Measurements from ENCODE around the gene ATP5F1E.

The ATP5F1E gene

DNA sequence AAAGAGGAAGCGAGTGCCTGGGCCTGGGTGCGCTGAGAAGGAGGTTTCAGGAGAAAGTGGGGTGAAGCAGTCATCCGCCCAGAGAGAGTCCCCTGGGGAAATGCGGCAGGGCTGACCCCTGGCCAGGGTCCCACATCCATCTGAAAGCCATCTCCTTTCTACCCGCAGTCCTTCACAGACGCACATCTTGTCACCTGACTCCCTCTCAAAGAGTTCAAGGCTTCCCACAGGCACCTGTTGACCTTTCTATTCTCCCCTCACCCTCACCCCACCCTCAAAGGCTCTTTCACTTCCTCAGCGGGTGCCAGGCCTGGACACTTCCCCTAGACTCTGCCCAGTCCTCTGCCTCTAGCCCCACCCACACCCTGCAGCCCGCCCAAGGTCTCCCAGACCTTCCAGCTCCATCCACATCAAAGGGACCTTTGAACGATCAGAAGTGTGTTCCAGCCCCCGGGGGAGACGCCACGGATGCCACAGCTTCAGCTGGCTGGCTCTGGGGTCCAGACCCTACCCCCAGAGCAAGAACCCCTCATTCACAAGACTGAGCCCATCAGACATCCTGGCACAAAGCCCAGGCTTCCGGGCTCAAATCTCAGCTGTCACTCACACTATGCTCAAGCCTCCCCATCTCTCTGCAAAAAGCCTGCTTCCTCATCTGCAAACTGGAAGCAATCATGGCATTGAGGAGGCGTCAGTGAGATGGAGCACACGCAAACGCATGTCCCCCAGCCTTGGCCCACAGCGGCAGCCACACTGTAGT is 27.2 kb downstream of the ATP5F1E start:
- peak in 3 of 4 experiments; percentile 9 to 29 (median 12) for DNase-seq

DNA sequence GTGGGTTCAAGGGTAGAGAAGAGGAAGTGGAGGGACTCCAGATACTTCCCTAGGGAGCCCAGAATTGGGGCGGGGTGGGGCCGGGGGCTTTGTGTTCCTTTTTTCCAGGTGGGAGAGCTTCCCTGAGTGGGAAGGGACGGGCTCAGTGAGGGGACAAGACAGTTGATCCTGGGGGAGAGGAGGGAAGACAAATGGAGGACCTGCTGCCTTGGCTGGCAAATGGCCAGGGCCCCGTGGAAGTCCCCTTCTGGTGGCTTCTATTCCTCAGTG is 27.7 kb downstream of the ATP5F1E start:
- DNase-seq, result peak in 1 of 4 experiments; percentile 15

DNA sequence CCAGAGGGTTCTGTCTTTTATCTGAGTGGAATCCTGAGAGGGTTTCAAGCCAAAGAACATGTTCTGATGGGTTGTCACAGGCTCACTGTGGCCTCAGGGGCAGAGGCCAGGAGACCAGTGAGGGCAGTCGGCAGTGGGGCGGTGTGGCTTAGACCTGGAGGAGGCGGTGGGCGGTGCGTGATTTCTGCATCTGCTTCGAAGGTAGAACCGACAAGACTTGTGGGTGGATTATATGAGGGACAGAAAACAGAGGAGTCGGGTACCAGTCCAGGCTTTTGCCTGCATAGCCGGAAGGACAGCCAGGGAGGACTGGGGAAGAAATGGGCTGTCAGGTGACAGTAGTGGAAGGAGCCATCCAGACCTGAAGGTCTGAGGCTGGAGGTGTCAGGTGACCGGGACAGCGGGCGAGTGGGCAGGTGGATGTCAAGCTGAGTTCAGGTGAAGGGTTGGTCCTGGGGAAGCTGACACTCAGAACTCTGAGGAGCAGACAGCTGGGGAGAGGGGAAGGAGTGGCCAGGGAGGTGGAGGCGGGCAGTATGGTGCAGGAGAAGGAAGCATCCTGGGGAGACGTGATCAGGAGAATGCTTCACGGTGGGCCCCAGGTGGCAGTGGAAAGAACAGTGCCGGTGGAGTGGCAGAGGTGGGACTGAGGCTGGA is 28.2 kb downstream of the ATP5F1E start:
- no peak for DNase-seq

DNA sequence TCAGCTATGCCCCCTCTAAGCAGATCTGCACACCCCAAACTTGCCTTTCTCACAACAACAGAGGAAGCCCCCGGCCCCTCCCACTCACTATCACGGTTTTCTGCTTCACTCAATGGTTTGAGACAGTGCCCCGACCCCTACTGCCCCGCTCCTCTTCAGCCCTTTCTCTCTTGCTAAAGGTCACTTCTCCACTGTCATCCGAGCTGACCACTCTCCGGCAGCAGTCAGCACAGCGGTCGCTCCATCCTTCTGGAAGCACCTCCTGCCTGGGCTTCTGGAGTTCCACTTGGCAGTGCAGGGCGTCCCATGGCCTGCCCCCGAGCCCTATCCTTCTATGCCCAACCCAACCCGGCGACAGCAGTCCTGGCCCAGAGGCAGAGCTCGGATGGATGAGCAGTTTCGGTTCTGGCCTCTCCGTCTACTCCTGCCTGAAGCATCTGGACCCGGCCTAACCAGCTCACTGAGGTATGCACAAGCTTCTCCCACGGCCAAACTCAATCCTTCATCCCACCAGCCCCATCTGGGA is 29.2 kb downstream of the ATP5F1E start:
- no peak for DNase-seq

DNA sequence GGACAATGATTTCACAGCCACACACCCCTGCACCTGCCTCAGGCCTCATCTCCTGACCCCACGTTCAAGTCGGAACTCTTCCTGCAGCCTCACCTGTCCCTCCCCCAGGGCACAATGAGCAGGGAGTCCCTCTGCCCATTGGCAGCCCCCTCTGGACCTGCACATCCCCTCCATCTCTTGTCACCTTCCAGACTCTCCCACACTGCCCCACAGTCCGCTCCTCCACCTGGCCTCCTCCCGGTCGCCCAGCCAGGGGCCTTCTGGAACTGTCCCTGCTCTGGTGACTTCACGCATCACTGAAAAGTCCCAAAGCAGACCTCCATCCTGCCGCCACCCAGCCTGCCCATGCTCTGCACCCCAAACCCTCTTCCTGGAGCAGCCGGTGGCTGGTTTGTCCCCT is 29.7 kb downstream of the ATP5F1E start:
- no peak for DNase-seq

DNA sequence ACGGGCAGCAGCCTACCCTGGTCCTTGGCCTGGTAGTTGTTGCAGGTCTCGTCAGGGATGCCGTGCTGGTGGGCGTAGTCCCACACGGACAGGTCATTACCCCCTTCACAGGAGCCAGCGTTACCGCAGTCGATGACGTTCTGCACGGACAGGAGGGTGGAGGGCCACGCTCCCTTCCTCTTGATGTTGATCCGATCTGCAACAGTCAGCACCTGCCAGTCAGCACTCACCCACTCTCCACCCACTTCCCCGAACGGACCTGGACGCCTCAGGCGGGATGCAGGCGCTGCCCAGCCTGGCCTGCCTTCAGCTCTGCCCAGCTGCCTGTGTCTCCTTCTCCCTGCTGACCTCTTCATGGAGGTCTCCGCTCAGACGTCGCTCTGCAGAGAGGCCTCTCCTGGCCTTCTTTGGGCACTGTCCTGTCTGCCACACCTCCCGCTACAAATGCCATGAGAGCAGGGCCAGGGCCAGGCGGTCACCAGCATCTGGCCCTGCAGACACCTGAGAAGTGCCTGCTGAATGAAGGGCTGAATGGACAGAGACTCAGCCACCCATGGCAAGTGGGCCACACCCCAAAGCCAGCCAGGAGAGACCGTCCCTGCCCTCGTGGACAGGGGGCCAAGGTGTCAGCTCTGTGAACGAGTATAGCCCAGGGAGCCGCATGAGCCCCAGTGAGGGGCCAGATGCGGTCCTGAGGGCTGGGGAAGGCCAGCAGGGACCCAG is 30.5 kb downstream of the ATP5F1E start:
- no peak for DNase-seq

DNA sequence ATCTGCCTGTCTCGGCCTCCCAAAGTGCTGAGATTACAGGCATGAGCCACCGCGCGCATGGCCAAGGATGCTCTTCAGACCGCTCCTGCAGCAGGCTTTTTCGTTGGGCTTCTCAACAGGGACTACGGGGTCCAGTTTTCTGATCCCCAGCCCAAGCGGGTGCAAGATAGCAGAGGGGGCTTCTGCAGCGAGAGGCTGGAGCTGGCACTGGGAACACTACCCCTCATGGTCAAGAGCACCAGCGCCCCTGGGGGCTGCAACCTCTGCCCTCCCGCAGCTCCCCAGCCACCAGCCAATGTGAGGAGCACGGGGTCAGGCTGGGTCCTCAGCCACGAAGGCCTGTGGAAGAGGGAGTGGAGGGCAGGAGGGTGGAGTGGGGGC is 31.1 kb downstream of the ATP5F1E start:
- no peak for DNase-seq

DNA sequence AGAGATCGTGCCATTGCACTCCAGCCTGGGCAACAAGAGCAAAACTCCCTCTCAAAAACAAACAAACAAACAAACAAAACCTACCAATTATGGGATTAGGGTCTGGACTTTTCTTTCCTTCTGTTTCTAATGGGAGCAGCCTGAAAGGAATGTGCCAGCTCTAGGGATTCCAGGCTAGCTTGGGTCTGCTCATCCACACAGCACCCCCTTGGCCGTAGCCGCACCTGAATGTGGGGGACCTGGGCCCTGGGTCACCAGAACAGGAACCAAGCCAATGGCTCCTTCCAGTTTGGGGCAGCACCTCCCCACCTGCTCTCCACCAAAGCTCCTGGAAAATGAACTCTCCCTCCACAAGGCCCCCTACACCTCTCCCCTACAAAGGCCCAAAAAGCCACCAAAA is 31.8 kb downstream of the ATP5F1E start:
- DNase-seq, result no peak

DNA sequence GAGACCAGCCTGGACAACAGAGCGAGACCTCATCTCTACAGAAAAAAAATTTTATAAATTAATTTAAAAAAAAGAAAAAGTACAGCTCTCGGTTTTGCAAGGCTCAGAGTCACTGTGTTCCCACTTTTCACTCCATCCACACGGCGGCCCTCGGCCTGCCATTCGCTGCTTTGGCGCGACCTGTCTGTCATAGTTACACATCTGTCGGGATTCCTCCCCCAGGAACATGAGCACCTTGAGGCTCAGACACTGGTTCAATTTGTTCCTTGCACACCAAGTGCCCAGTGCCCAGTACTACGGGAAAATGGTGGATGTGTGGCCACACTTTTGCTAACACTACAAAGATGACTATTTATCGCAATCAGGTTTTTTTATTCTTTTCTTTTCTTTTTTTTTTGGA is 33.5 kb downstream of the ATP5F1E start:
- no peak for DNase-seq

DNA sequence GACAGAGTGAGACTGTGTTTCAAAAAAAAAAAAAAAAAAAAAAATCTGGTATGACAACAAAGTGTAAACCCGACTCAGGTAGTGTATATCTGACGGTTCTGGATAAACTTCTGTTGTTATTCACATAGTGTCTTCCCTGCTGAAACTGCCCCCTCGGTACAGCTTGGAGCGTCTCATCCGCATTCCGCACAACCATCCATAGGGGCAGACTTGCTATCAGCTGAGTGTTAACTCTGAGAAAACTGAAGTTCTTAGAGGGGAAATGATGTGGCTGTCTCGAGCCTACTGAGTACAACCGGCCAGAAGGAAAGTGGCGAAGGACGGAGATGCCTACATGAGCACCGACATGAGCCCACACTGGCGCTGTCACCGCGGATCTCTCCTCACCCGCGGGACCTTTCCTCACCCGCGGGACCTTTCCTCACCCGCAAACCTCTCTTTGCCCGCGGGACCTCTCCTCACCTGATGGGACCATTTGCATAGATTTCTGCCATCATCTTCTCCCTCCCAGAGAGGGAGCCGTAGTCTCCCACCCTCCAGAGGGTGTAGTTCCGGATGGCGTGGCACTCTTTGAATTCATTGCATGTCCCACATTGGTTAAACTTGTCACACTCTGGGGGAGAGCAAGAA is 34.9 kb downstream of the ATP5F1E start:
- DNase-seq, result no peak

DNA sequence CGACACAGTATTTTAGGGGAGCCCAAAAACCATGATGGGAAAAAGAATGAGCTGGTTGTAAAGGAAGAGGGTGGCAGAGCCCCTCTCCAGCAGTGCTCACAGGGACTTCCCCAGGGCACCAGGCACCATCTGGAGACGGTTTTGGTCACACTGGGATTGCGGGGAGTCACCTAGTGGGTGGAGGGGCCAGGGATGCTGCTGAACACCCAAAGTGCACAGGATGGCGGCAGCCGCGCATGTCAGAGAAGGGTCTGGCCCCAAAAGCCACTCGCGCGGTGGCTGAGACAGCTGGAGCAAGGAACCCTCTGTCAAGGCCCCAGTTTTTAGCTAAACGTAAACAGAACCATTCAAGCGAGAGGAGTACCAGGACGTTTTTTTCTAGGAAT is 35.9 kb downstream of the ATP5F1E start:
- no peak for DNase-seq

DNA sequence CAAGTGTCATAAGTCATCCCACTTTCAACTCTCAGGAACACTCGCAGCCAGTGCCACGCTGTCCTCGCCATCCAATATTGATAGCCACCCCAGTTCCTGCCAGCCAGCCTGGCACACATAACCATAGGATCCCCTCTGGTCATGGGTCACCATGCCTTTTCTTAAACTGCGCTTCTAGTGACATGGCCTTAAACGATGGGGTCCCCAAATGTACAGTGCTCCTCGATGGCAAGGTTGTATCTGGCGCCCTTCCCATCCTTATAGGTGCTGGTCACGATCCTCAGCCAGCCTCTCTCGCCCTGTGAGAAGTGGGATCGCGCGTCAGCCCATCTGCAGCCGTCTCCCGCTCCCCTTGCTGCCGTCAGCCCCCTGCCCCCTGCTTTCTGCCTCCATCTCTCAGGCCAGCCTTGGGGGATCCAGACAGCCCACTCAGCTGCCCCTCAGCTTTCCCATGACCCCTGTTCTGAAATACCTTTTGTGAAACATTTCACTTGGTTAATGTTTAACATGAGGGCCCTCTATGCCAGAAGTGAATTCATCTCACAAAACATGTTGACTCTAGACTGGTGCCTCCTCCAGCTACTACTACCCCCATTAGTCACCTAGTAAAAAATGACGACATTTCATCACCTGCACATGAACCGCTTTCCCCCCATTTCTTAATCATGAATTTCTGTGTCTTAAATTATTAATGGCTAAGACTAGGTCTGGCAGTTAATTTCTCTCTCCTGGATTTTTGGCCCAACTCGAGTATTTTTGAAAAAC is 36.5 kb downstream of the ATP5F1E start:
- no peak for DNase-seq

DNA sequence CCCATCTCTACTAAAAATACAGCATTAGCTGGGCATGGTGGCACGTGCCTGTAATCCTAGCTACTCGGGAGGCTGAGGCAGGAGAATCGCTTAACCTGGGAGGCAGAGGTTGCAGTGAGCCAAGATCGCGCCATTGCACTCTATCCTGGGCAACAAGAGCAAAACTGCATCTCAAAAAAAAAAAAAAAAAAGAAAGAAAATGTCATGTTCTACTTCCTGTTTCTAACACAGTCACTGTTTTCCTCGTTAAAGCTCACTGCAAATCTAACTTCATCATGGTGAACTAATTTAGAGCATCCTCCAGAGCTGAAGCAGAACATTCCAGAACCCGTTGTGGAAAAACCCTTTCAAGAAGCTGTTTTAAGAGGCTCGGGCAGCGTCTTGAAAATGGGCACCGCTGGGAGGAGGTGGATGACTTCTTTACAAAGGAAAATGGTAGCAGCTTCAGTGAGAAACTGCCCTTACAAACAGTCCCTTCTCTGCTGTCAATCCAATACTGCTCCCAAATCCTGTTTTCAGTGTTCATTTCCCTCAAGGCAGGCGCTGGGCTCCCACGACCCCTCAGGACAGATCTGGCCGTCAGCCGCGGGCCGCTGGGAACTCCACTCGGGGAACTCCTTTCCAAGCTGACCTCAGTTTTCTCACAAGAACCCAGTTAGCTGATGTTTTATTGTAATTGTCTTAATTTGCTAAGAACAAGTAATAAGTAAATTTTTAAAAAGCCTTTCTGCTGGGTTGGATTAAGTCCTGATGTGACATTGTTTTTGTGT is 37.6 kb downstream of the ATP5F1E start:
- no peak for DNase-seq

DNA sequence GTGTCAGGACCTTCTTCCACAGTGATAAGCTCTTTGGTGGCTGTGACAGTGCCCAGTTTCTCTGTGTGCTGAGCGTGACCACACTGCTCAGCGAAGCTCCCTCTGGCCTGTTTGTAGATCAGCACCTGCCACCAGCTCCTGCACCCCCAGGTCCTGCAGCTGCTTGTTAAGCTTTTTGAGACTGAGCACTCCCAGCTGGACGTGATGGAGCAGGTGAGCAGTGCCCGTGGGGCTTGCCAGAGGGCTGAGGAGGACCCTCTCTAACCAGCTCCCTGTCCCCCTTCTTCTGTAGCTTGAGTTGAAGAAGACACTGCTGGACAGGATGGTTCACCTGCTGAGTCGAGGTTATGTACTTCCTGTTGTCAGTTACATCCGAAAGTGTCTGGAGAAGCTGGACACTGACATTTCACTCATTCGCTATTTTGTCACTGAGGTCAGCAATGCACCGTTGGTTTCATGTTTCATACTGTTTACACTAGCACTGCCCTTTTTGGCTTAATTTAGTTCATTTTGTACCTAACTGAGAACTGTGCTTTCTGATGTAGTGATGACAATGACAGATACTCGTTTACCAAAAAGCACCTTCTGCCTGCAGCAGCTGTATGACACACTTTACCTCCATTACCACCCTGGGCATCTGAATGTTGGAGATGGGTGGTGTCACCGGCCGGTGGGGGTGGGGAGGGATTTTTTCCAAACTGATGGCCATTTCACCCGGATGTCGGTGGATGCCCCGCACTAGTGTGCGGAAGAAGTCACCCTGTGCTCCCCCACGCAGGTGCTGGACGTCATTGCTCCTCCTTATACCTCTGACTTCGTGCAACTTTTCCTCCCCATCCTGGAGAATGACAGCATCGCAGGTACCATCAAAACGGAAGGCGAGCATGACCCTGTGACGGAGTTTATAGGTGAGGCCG is 38.5 kb downstream of the ATP5F1E start:
- no peak for DNase-seq

DNA sequence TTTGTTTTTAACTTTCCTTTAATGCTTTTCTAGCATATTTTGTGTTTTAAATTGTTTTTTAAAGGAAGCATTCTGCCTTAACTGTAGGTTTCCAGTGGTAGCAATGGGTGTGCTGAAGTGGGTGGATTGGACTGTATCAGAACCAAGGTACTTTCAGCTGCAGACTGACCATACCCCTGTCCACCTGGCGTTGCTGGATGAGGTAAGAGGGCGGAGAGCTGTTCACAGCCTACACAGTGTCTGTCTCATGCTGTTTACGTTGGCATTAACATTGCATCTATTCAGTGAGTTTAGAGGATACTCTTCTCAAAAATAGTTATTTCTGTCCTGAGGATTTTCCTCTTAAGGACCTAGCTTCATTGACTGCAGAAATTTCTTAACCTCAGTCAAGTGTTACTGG is 39.2 kb downstream of the ATP5F1E start:
- DNase-seq, result no peak

DNA sequence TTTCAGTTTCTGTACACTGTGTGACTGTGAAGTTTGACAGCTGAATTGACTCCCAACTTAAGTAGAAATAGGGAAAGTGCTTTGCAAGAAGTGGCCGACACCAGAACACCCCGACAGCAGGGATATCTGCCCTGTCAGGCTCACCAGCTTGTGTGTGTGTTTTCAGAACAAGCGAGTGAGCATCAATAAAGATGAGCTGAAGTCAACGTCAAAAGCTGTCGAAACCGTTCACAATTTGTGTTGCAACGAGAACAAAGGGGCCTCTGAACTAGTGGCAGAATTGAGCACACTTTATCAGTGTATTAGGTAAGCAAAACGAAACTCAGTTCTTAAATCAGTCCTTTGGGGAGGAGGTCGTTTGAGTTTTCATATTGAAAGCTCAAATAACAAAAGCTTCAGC is 40.4 kb downstream of the ATP5F1E start:
- no peak for DNase-seq

DNA sequence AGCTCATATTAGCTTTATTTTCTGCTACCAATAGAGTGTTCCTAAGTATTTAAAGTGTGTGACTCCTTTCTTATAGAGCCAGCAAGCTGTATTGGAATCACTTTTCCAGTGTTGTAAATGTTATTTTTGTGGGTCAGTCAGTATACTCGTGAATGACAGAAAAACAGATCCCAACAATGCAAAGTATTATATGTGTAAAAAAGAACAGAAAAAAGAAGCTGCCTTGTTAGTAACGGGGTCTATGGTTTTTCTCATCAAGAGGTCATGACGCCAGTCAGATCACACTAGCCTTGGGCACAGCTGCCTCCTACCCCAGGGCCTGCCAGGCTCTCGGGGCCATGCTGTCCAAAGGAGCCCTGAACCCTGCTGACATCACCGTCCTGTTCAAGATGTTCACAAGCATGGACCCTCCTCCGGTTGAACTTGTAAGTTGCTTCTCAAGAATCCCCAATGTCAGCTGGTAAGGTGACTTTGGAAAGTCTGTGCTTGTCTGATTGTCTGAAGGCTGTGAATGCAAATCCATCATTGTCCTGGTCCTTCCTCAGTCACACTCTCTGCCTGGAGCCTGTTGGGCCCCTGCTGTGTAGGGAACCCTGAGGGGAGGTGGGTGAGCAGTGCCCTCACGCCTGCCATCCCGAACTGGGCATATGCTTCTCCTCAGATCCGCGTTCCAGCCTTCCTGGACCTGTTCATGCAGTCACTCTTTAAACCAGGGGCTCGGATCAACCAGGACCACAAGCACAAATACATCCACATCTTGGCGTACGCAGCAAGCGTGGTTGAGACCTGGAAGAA is 41.3 kb downstream of the ATP5F1E start:
- no peak for DNase-seq

DNA sequence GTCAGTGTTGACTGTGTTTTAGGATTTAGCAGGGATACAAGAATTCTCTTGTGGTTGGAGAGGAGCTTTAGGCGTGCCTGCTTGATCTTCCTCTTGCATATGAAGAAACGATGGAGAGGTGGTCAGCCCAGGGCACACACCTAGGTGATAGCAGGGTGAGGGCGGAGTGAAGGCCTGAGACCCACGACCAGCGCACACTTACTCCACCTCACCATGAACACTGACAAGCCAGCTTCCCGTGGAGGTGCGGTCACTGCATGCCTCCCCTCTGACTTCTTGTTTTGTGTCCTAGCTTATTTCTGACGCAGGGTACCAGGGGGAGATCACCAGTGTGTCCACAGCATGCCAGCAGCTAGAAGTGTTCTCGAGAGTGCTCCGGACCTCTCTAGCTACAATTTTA is 42.9 kb downstream of the ATP5F1E start:
- DNase-seq, result no peak

DNA sequence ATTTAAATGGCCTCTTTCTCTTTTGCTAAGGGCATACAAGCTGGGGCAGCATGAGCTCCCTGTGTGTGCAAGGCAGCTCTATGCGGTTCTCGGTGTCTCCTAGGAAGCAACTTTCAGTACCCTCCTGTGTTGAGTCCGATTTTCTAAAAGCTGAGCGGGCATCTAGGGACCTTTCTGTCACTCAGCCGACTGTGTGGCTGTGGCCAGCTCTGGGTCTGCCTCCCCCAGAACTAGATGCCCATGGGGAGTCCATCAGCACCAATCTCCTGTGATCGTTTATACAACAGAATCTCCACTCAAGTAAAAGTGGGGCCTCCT is 43.6 kb downstream of the ATP5F1E start:
- no peak for DNase-seq

All from activated naive CD4-positive, alpha-beta T cell (primary cell).